Ascending aorta (tissue), 2 donors: ENCODE data around the gene BCL11A. TPM values are rescaled to one million over a fixed set of nuclear protein-coding genes. Genes with fewer than 3 reads are reported as not detected.

ENCODE experiments used
- DNase-seq, 2 donors: peaks; one replicate each; pipeline ENCODE4 v3.0.0-alpha.2; 2019; ENCODE audit warnings: low spot score in 2 of 2
- H3K27ac ChIP-seq, 2 donors: fragments of 200-600 bp; sonication (generic); one replicate each; pipeline ENCODE4 v1.5.1; 2016 to 2017; ENCODE audit warnings: mild to moderate bottlenecking in 1 of 2
- H3K27me3 ChIP-seq: fragments of 200-600 bp; sonication (generic); one replicate; pipeline ENCODE4 v1.5.1; 2017
- H3K36me3 ChIP-seq, 2 donors: fragments of 200-600 bp; sonication (generic); one replicate each; pipeline ENCODE4 v1.5.1; 2016
- H3K4me1 ChIP-seq, 2 donors: fragments of 200-600 bp; sonication (generic); one replicate each; pipeline ENCODE4 v1.5.1; 2016 to 2017; ENCODE audit warnings: mild to moderate bottlenecking in 1 of 2
- H3K4me3 ChIP-seq, 2 donors: fragments of 200-600 bp; sonication (generic); one replicate each; pipeline ENCODE4 v1.5.1; 2016 to 2017; ENCODE audit warnings: mild to moderate bottlenecking in 1 of 2
- H3K9me3 ChIP-seq, 2 donors: fragments of 200-600 bp; sonication (generic); one replicate each; pipeline ENCODE4 v1.5.1; 2016
- CTCF ChIP-seq, 3 experiments: fragments of 200-600 bp in 2 of 3; fragments of 450-650 bp in 1 of 3; sonication (generic) in 2 of 3; IDR thresholded peaks; one replicate each; pipeline ENCODE4 v1.5.1; 2016 to 2019; ENCODE audit warnings: antibody characterized with exemption in 3 of 3, mild to moderate bottlenecking in 1 of 3, moderate library complexity in 1 of 3
- intact Hi-C: fragments of 100-400 bp; cut with DNase I; formaldehyde crosslinking; loops from one replicate; pipeline ENCODE4 v1.15.1; 2023
- total RNA-seq: library from RNA; depleted of rRNA; stranded (reverse); fragments of >200 nt; gene quantifications from one replicate; pipeline ENCODE4 v1.1.0, GENCODE V29; 2016

Gene BCL11A
- total RNA-seq, 1 donor from 2014 or later = 0.11 TPM

GRCh38 chr2:60556175-60556574, 2.7 kb upstream of the BCL11A start:
- no peak overlapping the region for H3K27ac ChIP-seq
- H3K4me1 ChIP-seq = peaks cover 6 to 31% of the 10 kb centered on the region in 2 donors
- H3K9me3 ChIP-seq = no peaks in the 10 kb centered on the region
- intact Hi-C loops = no loop called here
- H3K27me3 ChIP-seq = peaks cover 25% of the 10 kb centered on the region
- no peak for DNase-seq
- no peak for TF ChIP-seq CTCF (IDR thresholded peaks at IDR 0.05)
- H3K36me3 ChIP-seq = no peaks in the 10 kb centered on the region
- H3K4me3 ChIP-seq = no peak overlapping the region

GRCh38 chr2:60555783-60556139, 2.3 kb upstream of the BCL11A start:
- peaks cover 7 to 34% of the 10 kb centered on the region in 2 donors for H3K4me1 ChIP-seq
- intact Hi-C loops = no loop called here
- no peak for TF ChIP-seq CTCF (IDR thresholded peaks at IDR 0.05)
- no peaks in the 10 kb centered on the region for H3K36me3 ChIP-seq
- H3K9me3 ChIP-seq = no peaks in the 10 kb centered on the region
- H3K4me3 ChIP-seq = peak overlapping the region; percentile 68 to 71
- H3K27ac ChIP-seq = no peak overlapping the region
- H3K27me3 ChIP-seq = peaks cover 29% of the 10 kb centered on the region
- DNase-seq = no peak

GRCh38 chr2:60555066-60555782, 1.8 kb upstream of the BCL11A start:
- no peak overlapping the region for H3K27ac ChIP-seq
- peak overlapping the region; percentile 68 to 71 for H3K4me3 ChIP-seq
- intact Hi-C loops = no loop called here
- H3K36me3 ChIP-seq = no peaks in the 10 kb centered on the region
- H3K27me3 ChIP-seq = peaks cover 29% of the 10 kb centered on the region
- DNase-seq = no peak
- H3K9me3 ChIP-seq = no peaks in the 10 kb centered on the region
- TF ChIP-seq CTCF (IDR thresholded peaks at IDR 0.05) = no peak
- peaks cover 11 to 39% of the 10 kb centered on the region in 2 donors for H3K4me1 ChIP-seq

GRCh38 chr2:60554646-60555065, 1.2 kb upstream of the BCL11A start:
- peaks cover 29% of the 10 kb centered on the region for H3K27me3 ChIP-seq
- DNase-seq = no peak
- peak overlapping the region; percentile 68 to 71 for H3K4me3 ChIP-seq
- H3K27ac ChIP-seq = no peak overlapping the region
- no peak for TF ChIP-seq CTCF (IDR thresholded peaks at IDR 0.05)
- intact Hi-C loops = no loop called here
- peaks cover 13 to 42% of the 10 kb centered on the region in 2 donors for H3K4me1 ChIP-seq
- no peaks in the 10 kb centered on the region for H3K9me3 ChIP-seq
- no peaks in the 10 kb centered on the region for H3K36me3 ChIP-seq

GRCh38 chr2:60554074-60554645, 706 bp upstream of the BCL11A start:
- DNase-seq = no peak
- H3K27me3 ChIP-seq = peaks cover 34% of the 10 kb centered on the region

More at GRCh38 chr2:60554074-60554645, 706 bp upstream of the BCL11A start:
- H3K9me3 ChIP-seq = no peaks in the 10 kb centered on the region
- no peak overlapping the region for H3K27ac ChIP-seq
- intact Hi-C loops = no loop called here
- peak overlapping the region; percentile 68 to 71 for H3K4me3 ChIP-seq
- TF ChIP-seq CTCF (IDR thresholded peaks at IDR 0.05) = no peak
- no peaks in the 10 kb centered on the region for H3K36me3 ChIP-seq
- peaks cover 18 to 47% of the 10 kb centered on the region in 2 donors for H3K4me1 ChIP-seq
